Lower leg skin (tissue), 4 donors: ENCODE results near the gene JAG1. TPM values are rescaled to one million over a fixed set of nuclear protein-coding genes. Genes with fewer than 3 reads are reported as not detected.

Source experiments
- DNase-seq, 2 donors: peaks; one replicate each; pipeline ENCODE4 v3.0.0-alpha.2; 2019; ENCODE audit warnings: low spot score in 2 of 2
- H3K4me3 ChIP-seq: fragments of 200-600 bp; sonication (generic); 2 replicates; pipeline ENCODE4 v1.5.1; 2017; ENCODE audit warnings: mild to moderate bottlenecking, low read depth; ENCODE audit not compliant: poor library complexity, severe bottlenecking
- POLR2A ChIP-seq, 2 donors: fragments of 450-650 bp; IDR thresholded peaks; one replicate each; pipeline ENCODE4 v1.6.1; 2016 to 2017; ENCODE audit warnings: antibody characterized with exemption in 2 of 2, mild to moderate bottlenecking in 1 of 2, moderate library complexity in 1 of 2
- WGBS, 2 donors: methylation state at CpG; one replicate each; pipeline ENCODE4 v1.1.5; 2018; 5-methylcytosine and 5-hydroxymethylcytosine counted together
- intact Hi-C: fragments of 100-400 bp; cut with DNase I; formaldehyde crosslinking; loops from one replicate; pipeline ENCODE4 v1.15.0; 2023; ENCODE audit warnings: low total_unique reads
- total RNA-seq, 4 donors: library from RNA; depleted of rRNA; stranded (reverse); fragments of >200 nt; gene quantifications; one replicate each; pipeline ENCODE4 v1.1.0, GENCODE V29; 2016
- TF ChIP-seq, protein P1 (sequence below), 3 donors: fragments of 450-650 bp; IDR thresholded peaks; one replicate each; pipeline ENCODE4 v1.5.1; 2016; ENCODE audit warnings: antibody characterized with exemption in 3 of 3, mild to moderate bottlenecking in 3 of 3, moderate library complexity in 2 of 3

The JAG1 gene
- total RNA-seq, 4 donors from 2014 or later: 145 to 238 (median 186) TPM

DNA sequence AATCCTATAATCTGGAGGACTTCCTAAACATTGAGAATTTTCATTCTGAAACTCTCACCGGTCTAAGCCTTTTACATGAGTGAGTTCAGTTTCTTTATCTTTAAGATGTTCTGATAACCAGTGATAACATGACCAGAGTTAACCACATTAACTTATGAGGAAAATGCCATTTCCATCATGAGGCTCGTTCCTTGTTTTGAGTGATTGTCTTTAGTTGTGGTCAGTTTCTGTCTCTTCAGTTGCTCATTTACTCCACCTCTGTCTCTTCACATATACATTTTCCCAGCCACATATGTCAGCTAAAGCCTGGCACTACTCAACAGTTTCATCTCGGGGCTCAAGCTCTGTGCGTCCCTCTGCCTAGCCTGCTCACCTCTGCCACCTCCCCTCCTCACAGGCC, 70.4 kb downstream of the JAG1 start:
- intact Hi-C loops: no loop called here
- no peak for TF ChIP-seq POLR2A (IDR thresholded peaks at IDR 0.05)
- H3K4me3 ChIP-seq: no peak overlapping the region
- WGBS, 2 donors: 90 to 92% methylated on average over 4 of the region's 4 CpGs
- no peak for DNase-seq

DNA sequence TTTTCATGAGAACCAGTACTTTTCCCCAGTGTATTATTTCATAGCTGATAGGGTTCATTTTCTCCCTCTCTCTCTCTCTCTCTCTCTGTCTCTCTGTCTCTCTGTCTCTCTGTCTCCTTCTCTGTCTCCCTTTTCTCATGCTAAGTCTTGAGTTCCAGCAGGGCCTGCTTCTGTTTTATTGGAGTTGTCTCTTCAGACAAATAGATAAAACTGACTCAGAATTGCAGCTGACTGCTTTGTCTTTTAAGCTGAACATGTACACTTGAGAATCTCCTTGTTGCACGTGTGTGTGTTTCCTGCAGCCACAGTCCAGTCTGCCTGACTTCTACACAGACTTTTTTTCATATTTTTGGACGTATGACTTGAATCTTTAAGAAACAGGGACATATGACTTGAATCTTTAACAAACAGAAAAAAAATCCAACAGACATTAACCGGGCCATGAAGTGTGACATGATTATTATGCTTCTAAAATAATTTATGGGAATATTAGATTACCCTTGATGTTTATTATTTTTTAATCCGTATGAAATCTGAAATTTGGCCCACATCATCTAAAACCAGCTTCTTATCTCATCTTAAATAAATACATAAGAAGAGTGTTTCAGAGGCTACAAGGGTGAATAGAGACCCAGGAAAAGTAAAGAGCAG, 71.5 kb downstream of the JAG1 start:
- intact Hi-C loops: no loop called here
- no peak for DNase-seq
- H3K4me3 ChIP-seq: no peak overlapping the region
- TF ChIP-seq POLR2A (IDR thresholded peaks at IDR 0.05): no peak
- TF ChIP-seq, protein P1, sequence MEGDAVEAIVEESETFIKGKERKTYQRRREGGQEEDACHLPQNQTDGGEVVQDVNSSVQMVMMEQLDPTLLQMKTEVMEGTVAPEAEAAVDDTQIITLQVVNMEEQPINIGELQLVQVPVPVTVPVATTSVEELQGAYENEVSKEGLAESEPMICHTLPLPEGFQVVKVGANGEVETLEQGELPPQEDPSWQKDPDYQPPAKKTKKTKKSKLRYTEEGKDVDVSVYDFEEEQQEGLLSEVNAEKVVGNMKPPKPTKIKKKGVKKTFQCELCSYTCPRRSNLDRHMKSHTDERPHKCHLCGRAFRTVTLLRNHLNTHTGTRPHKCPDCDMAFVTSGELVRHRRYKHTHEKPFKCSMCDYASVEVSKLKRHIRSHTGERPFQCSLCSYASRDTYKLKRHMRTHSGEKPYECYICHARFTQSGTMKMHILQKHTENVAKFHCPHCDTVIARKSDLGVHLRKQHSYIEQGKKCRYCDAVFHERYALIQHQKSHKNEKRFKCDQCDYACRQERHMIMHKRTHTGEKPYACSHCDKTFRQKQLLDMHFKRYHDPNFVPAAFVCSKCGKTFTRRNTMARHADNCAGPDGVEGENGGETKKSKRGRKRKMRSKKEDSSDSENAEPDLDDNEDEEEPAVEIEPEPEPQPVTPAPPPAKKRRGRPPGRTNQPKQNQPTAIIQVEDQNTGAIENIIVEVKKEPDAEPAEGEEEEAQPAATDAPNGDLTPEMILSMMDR (IDR thresholded peaks at IDR 0.05): no peak
- 79 to 83% methylated on average over 4 of the region's 4 CpGs for WGBS, 2 donors

DNA sequence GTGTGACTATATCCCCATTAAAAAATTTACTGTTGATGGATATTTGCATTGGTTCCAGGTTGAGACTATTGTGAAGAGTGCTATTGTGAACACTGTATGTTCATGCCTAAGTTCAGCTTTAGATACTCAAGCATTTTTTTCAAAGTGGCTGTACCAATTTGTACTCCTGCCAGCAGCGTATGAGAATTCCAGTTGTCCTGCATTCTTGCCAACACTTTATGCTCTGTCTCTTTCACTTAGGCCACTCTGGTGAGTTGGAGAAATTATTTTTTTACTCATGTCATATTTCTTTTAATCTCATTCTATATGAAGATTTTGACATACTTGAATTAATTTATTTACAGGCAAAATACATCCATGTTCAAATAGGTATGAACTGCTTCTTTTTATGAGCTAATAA, 76.2 kb downstream of the JAG1 start:
- DNase-seq: no peak
- no peak overlapping the region for H3K4me3 ChIP-seq
- TF ChIP-seq POLR2A (IDR thresholded peaks at IDR 0.05): no peak
- TF ChIP-seq, protein P1 (IDR thresholded peaks at IDR 0.05): no peak
- intact Hi-C loops: no loop called here
- WGBS, 2 donors: 89 to 100% methylated on average over 1 of the region's 1 CpG

DNA sequence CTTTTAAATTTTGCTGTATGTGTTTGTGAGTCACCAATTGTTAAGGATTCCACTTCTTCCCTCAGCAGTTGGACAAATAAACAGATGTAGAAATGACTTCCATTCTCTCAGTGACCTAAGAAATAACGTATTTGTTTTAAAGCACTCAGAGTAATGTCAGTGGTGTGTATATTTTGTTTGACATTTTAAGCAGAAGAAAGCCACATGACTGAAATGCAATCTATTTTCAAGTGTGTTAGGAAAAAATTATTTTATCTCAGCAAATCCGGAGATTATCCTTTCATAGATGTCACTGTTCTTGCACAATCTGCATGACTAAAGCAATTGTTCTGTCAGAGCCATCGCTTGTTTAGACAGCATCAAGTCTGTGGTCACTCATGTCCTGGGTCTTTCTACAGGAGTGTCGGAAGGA, 77.1 kb downstream of the JAG1 start:
- WGBS, 2 donors: 58 to 64% methylated on average over 4 of the region's 4 CpGs
- no peak for DNase-seq
- H3K4me3 ChIP-seq: no peak overlapping the region
- no peak for TF ChIP-seq POLR2A (IDR thresholded peaks at IDR 0.05)
- TF ChIP-seq, protein P1 (IDR thresholded peaks at IDR 0.05): no peak
- intact Hi-C loops: no loop called here

DNA sequence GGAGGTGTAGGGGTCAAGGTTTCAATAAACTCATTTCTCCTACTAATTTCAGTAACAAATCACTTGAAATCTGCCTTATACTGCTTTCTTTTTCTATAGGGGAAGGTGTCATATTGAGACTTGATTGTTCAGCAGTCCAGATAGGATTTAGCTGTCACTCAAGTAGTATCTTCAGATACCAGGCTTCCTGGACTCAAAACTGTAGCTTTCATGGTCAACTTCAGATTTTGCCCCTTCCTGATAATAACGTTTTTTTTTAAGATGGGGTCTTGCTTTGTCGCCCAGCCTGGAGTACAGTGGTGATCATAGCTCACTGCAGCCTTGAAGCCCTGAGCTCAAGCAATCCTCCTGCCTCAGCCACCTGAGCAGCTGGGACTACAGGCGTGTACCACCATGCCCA, 77.8 kb downstream of the JAG1 start:
- 81 to 84% methylated on average over 3 of the region's 3 CpGs for WGBS, 2 donors
- intact Hi-C loops: no loop called here
- TF ChIP-seq POLR2A (IDR thresholded peaks at IDR 0.05): no peak
- TF ChIP-seq, protein P1 (IDR thresholded peaks at IDR 0.05): no peak
- DNase-seq: no peak
- no peak overlapping the region for H3K4me3 ChIP-seq

DNA sequence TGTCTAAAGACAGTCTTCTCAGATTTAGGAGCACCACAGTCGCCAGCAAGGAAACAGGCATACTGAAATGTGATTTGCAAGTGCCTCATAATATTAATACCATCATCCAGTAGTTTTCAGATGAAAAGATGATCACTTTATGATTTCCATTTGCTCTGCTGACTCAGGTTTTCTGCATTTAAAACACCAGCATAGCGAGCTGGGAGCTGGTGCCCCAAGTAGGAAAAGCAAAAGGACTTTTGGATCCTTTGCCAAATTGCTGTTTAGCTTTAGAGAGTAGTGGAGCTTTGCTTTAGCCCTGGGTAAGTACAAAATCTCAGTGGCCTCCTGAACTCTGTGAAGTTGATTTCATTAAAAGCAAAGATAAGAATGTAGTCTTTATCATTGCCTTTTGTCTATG, 78.5 kb downstream of the JAG1 start:
- DNase-seq: no peak
- intact Hi-C loops: no loop called here
- H3K4me3 ChIP-seq: no peak overlapping the region
- TF ChIP-seq, protein P1 (IDR thresholded peaks at IDR 0.05): no peak
- no peak for TF ChIP-seq POLR2A (IDR thresholded peaks at IDR 0.05)
- 78 to 80% methylated on average over 2 of the region's 2 CpGs for WGBS, 2 donors
